Ovary (tissue), 9 donors: ENCODE results near the gene LCN6. TPM values are rescaled to one million over a fixed set of nuclear protein-coding genes. Genes with fewer than 3 reads are reported as not detected.
"Not testable (repeated sequence)": the region's sequence is repeated elsewhere in the genome, so short reads cannot be mapped to it uniquely, and the experiment has no call there.

ENCODE experiments used
- DNase-seq, 5 donors: peaks; one replicate each; pipeline ENCODE4 v3.0.0-alpha.2; 2019 to 2020
- H3K27ac ChIP-seq, 2 donors: fragments of 200-600 bp; one replicate each; pipeline versions ENCODE4 v1.5.1 to v1.8.0; 2019 to 2022
- H3K27me3 ChIP-seq: fragments of 200-600 bp; one replicate; pipeline ENCODE4 v1.8.0; 2022
- H3K36me3 ChIP-seq: fragments of 200-600 bp; sonication (generic); one replicate; pipeline ENCODE4 v1.5.1; 2019
- H3K4me1 ChIP-seq: one replicate; pipeline ENCODE4 v1.8.1; 2013; ENCODE audit warnings: mild to moderate bottlenecking, moderate library complexity; ENCODE audit not compliant: insufficient read depth
- H3K4me3 ChIP-seq: fragments of 200-600 bp; sonication (generic); one replicate; pipeline ENCODE4 v1.5.1; 2017
- H3K9me3 ChIP-seq, 2 donors: fragments of 200-600 bp in 1 of 2; sonication (generic) in 1 of 2; one replicate each; pipeline versions ENCODE4 v1.5.1 to v1.8.1; 2013 to 2019; ENCODE audit warnings: mild to moderate bottlenecking in 1 of 2, moderate library complexity in 1 of 2
- CTCF ChIP-seq, 3 donors: fragments of 450-650 bp in 2 of 3; fragments of 200-600 bp in 1 of 3; IDR thresholded peaks; one replicate each; pipeline versions ENCODE4 v1.5.1 to v1.8.0; 2016 to 2022; ENCODE audit warnings: antibody characterized with exemption in 3 of 3, mild to moderate bottlenecking in 1 of 3
- EP300 ChIP-seq: sonication (generic); formaldehyde crosslinking; IDR thresholded peaks from one replicate; pipeline ENCODE4 v1.6.1; 2017; ENCODE audit warnings: antibody characterized with exemption
- POLR2A ChIP-seq: fragments of 450-650 bp; IDR thresholded peaks from one replicate; pipeline ENCODE4 v1.6.1; 2017; ENCODE audit warnings: antibody characterized with exemption, mild to moderate bottlenecking, moderate library complexity
- WGBS, 3 donors: extraction: QIAGEN DNeasy Blood & Tissue Kit in 1 of 3; methylation state at CpG; one replicate each; pipeline versions ENCODE4 v1.1.5 to v1.1.7; 2013 to 2017; 5-methylcytosine and 5-hydroxymethylcytosine counted together
- intact Hi-C, 4 donors: fragments of 100-400 bp; cut with DNase I; formaldehyde crosslinking; loops; one replicate each; pipeline versions ENCODE4 v1.11.0 to v1.15.1; 2022 to 2023
- polyA plus RNA-seq, 2 donors: library from polyadenylated mRNA; stranded (reverse); fragments of 200-250 nt in 1 of 2; fragments of 350-450 nt in 1 of 2; fragmentation: Illumina TruSeq in 1 of 2; extraction: RNeasy Lipid Tissue Mini Kit (QIAGEN cat#74804) in 1 of 2; gene quantifications; one replicate each; pipeline ENCODE4 v1.2.3, GENCODE V29; 2013 to 2014
- total RNA-seq, 7 donors: library from RNA; depleted of rRNA in 2 of 7; stranded (reverse); fragments of >200 nt in 2 of 7; fragmentation: NEBNext Ultra II Directional in 3 of 7; extraction: Animal tissue kit (Norgen Biotek cat#: 25700) in 3 of 7; gene quantifications; one replicate each; pipeline versions ENCODE4 v1.1.0 to v1.2.4, GENCODE V29; 2016 to 2023
- donor health status: DM: no; HTN: no; CAD: no; lungs with moderate emphysema.
- donor health status: DM: no; HTN: no; CAD: no.
- donor health status: Bipolar disorder and iron deficiency.
- donor health status: DM: yes; HTN: yes; CAD: no.
- donor health status: DM: no; HTN: no; CAD: no.
- donor health status: DM: yes; HTN: yes; CAD: no.

The LCN6 gene
- total and polyA plus RNA-seq, 9 donors, result 1.6 to 59.3 (median 8.3) TPM

- Histone ChIP-seq H3K4me1 (peaks cover 2% of the 10 kb centered on the region), H3K9me3 (no peaks in the 10 kb centered on the region), H3K36me3 (no peaks in the 10 kb centered on the region), H3K27ac (no peak overlapping the region), H3K27me3 (no peaks in the 10 kb centered on the region), H3K4me3 (no peak overlapping the region)
- intact Hi-C loops, result loop anchor here in 1 of 4 donors (5.0 kb wide), 1 partner anchor 618 kb away; no protein-coding TSS in a partner anchor
- peak in 2 of 5 donors; percentile 21 to 55 for DNase-seq
- WGBS, 3 donors, result 4 to 12% (median 9%) methylated on average over 13 to 16 of the region's 16 CpGs
- no peak for TF ChIP-seq CTCF (IDR thresholded peaks at IDR 0.05)
- TF ChIP-seq POLR2A, result no peak
- no peak for TF ChIP-seq EP300
Observed at GRCh38 chr9:136769710-136770191, 21.4 kb upstream of the LCN6 start.

GRCh38 chr9:136766410-136767120 is 18.2 kb upstream of the LCN6 start:
- H3K27ac ChIP-seq, H3K4me3 ChIP-seq, H3K4me1 ChIP-seq, H3K27me3 ChIP-seq, H3K9me3 ChIP-seq, intact Hi-C loops, H3K36me3 ChIP-seq: not testable (repeated sequence)
- 19 to 21% (median 19%) methylated on average over 15 to 18 of the region's 18 CpGs for WGBS, 3 donors
- DNase-seq, result peak in 2 of 5 donors; percentile 38 to 43

DNA sequence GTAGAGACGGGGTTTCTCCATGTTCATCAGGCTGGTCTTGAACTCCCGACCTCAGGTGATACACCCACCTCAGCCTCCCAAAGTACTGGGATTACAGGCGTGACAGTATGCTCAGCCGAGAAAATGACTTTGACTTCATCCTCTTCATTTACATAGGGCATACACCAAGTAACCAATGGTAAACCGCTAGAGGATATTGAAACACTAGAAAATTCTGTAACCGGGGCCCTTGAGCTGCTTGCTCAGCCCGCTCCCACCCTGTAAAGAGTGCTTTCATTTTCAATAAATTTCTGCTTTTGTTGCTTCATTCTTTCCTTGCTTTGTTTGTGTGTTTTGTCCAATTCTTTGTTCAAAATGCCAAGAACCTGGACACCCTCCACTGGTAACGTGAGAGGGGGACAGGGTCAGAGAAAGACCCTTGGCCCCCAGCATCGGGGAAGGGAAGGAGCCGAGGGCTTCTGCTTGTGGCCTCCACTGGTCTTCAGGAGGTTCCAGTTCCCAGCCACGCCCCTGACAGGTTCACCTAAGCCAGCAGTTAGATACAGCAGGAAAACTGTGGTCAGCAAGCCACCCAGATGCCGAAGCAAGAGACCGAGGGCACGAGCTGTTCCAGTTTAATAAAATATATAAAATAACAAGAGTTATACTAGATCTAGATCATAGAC is 17.6 kb upstream of the LCN6 start:
- WGBS, 3 donors, result 59 to 66% (median 65%) methylated on average over 14 of the region's 14 CpGs
- peak in 1 of 5 donors; percentile 19 for DNase-seq
- H3K36me3 ChIP-seq, H3K4me3 ChIP-seq, H3K27ac ChIP-seq, H3K4me1 ChIP-seq, H3K27me3 ChIP-seq, intact Hi-C loops, H3K9me3 ChIP-seq: not testable (repeated sequence)

- WGBS, 3 donors, result 80 to 91% (median 88%) methylated on average over 7 to 14 of the region's 14 CpGs
- TF ChIP-seq POLR2A, result no peak
- no peak for TF ChIP-seq EP300
- TF ChIP-seq CTCF (IDR thresholded peaks at IDR 0.05), result no peak
- intact Hi-C loops, result no loop called here
- Histone ChIP-seq H3K36me3 (no peaks in the 10 kb centered on the region), H3K27ac (no peak overlapping the region), H3K4me3 (no peak overlapping the region), H3K4me1 (peaks cover 2% of the 10 kb centered on the region), H3K9me3 (no peaks in the 10 kb centered on the region), H3K27me3 (no peaks in the 10 kb centered on the region)
- peak in 1 of 5 donors; percentile 31 for DNase-seq
Observed at GRCh38 chr9:136765041-136765440, 16.7 kb upstream of the LCN6 start.

GRCh38 chr9:136764301-136764891 is 16.1 kb upstream of the LCN6 start, which contains the start of gene LCN15:
TSS of gene LCN15 (minus strand) at chr9:136764518. CDS start at chr9:136764488, 30 bp downstream.
- Histone ChIP-seq H3K27me3 (no peaks in the 10 kb centered on the region), H3K36me3 (no peaks in the 10 kb centered on the region), H3K9me3 (no peaks in the 10 kb centered on the region), H3K4me3 (no peak within 1 kb of the TSS), H3K27ac (no peak within 1 kb of the TSS), H3K4me1 (no peaks in the 10 kb centered on the region)
- TF ChIP-seq CTCF (IDR thresholded peaks at IDR 0.05), result no peak
- no peak for TF ChIP-seq EP300
- no peak for TF ChIP-seq POLR2A
- intact Hi-C loops, result no loop called here
- 72 to 78% (median 73%) methylated on average over 8 to 14 of the region's 14 CpGs for WGBS, 3 donors
- DNase-seq, result peak in 1 of 5 donors; percentile 30
